Upper lobe of left lung (tissue), 6 donors: ENCODE data around the gene RBPJ. TPM values are rescaled to one million over a fixed set of nuclear protein-coding genes. Genes with fewer than 3 reads are reported as not detected.
A peak's percentile ranks its signal among the peaks of the same experiment; 100 is the strongest.

Experiments used
- ATAC-seq, 2 donors: fragments of 200-7000 bp; cut with Tn5 transposase; one replicate each; pipeline ENCODE4 v1.9.1; 2022; ENCODE audit warnings: mild to moderate bottlenecking in 2 of 2, moderate library complexity in 2 of 2; ENCODE audit not compliant: low FRiP score in 2 of 2
- DNase-seq, 2 donors: peaks; one replicate each; pipeline ENCODE4 v3.0.0-alpha.2; 2019 to 2020
- H3K27ac ChIP-seq, 4 donors: fragments of 200-600 bp; sonication (generic); one replicate each; pipeline ENCODE4 v1.5.1; 2016 to 2019
- H3K27me3 ChIP-seq, 4 donors: fragments of 200-600 bp; sonication (generic); one replicate each; pipeline ENCODE4 v1.5.1; 2017 to 2019
- H3K36me3 ChIP-seq, 4 donors: fragments of 200-600 bp; sonication (generic); one replicate each; pipeline ENCODE4 v1.5.1; 2016 to 2019
- H3K4me1 ChIP-seq, 4 donors: fragments of 200-600 bp; sonication (generic); one replicate each; pipeline ENCODE4 v1.5.1; 2018 to 2019
- H3K4me3 ChIP-seq, 4 donors: fragments of 200-600 bp; sonication (generic); one replicate each; pipeline ENCODE4 v1.5.1; 2017 to 2019; ENCODE audit warnings: mild to moderate bottlenecking in 2 of 4, moderate library complexity in 1 of 4
- H3K9me3 ChIP-seq, 4 donors: fragments of 200-600 bp; sonication (generic); one replicate each; pipeline ENCODE4 v1.5.1; 2018 to 2019
- EP300 ChIP-seq, 4 donors: sonication (generic); formaldehyde crosslinking; IDR thresholded peaks; one replicate each; pipeline ENCODE4 v1.5.1; 2017; ENCODE audit warnings: antibody characterized with exemption in 4 of 4, control low read depth in 2 of 4
- POLR2A ChIP-seq, 4 donors: fragments of 450-650 bp; IDR thresholded peaks; one replicate each; pipeline ENCODE4 v1.5.1; 2016 to 2017; ENCODE audit warnings: antibody characterized with exemption in 4 of 4, mild to moderate bottlenecking in 2 of 4
- POLR2AphosphoS5 ChIP-seq, 2 donors: sonication (generic); formaldehyde crosslinking; IDR thresholded peaks; one replicate each; pipeline ENCODE4 v1.5.1; 2017; ENCODE audit warnings: antibody characterized with exemption in 2 of 2
- WGBS, 2 donors: methylation state at CpG; one replicate each; pipeline ENCODE4 v1.1.5; 2017 to 2018; 5-methylcytosine and 5-hydroxymethylcytosine counted together
- total RNA-seq, 6 donors: library from RNA; depleted of rRNA in 4 of 6; stranded (reverse); fragments of >200 nt in 4 of 6; gene quantifications; one replicate each; pipeline versions ENCODE4 v1.1.0 to v1.2.1, GENCODE V29; 2016 to 2021
- TF ChIP-seq, protein P1 (sequence below), 6 experiments: fragments of 450-650 bp in 4 of 6; fragments of 200-600 bp in 2 of 6; sonication (generic) in 2 of 6; IDR thresholded peaks; one replicate each; pipeline ENCODE4 v1.5.1; 2016 to 2019; ENCODE audit warnings: antibody characterized with exemption in 6 of 6
- donor health status: DM: no; HTN: no; CAD: no; lungs with moderate emphysema.
- donor health status: DM: no; HTN: yes; CAD: no; lungs with severe emphysema.

The RBPJ gene
- total RNA-seq, 6 donors from 2014 or later: 59.4 to 93.2 (median 79.4) TPM

DNA sequence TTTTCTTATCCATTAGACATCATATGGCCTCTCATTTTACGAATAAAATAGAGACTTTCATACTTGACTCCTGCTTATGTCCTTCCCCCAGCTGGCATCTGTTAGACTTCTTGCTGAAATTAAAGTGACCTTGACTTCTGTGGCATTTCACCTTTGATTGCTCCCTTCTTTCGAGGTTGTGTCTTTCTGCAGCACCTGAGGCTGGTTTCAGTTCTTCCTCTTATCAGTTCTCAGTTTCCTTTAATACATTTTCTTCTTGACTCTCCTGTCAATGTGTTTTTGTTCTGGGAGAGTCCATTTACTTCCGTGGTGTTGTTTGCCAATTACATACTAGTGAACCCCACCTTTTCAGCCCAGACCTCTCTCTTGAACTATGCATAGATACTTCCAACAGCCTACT is 81.6 kb downstream of the RBPJ start:
- 73 to 77% methylated on average over 3 of the region's 3 CpGs for WGBS, 2 donors
- H3K36me3 ChIP-seq: peaks cover 0 to 11% (median 9%) of the 10 kb centered on the region in 4 donors
- H3K4me3 ChIP-seq: no peak overlapping the region
- H3K27me3 ChIP-seq: no peaks in the 10 kb centered on the region
- ATAC-seq (no peak), DNase-seq (no peak)
- H3K4me1 ChIP-seq: no peaks in the 10 kb centered on the region
- no peak overlapping the region for H3K27ac ChIP-seq
- TF ChIP-seq, protein P1, sequence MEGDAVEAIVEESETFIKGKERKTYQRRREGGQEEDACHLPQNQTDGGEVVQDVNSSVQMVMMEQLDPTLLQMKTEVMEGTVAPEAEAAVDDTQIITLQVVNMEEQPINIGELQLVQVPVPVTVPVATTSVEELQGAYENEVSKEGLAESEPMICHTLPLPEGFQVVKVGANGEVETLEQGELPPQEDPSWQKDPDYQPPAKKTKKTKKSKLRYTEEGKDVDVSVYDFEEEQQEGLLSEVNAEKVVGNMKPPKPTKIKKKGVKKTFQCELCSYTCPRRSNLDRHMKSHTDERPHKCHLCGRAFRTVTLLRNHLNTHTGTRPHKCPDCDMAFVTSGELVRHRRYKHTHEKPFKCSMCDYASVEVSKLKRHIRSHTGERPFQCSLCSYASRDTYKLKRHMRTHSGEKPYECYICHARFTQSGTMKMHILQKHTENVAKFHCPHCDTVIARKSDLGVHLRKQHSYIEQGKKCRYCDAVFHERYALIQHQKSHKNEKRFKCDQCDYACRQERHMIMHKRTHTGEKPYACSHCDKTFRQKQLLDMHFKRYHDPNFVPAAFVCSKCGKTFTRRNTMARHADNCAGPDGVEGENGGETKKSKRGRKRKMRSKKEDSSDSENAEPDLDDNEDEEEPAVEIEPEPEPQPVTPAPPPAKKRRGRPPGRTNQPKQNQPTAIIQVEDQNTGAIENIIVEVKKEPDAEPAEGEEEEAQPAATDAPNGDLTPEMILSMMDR (IDR thresholded peaks at IDR 0.05): no peak
- TF ChIP-seq EP300 (IDR thresholded peaks at IDR 0.05) (no peak), POLR2AphosphoS5 (IDR thresholded peaks at IDR 0.05) (no peak), POLR2A (IDR thresholded peaks at IDR 0.05) (no peak)
- peaks cover 0 to 11% (median 7%) of the 10 kb centered on the region in 4 donors for H3K9me3 ChIP-seq

DNA sequence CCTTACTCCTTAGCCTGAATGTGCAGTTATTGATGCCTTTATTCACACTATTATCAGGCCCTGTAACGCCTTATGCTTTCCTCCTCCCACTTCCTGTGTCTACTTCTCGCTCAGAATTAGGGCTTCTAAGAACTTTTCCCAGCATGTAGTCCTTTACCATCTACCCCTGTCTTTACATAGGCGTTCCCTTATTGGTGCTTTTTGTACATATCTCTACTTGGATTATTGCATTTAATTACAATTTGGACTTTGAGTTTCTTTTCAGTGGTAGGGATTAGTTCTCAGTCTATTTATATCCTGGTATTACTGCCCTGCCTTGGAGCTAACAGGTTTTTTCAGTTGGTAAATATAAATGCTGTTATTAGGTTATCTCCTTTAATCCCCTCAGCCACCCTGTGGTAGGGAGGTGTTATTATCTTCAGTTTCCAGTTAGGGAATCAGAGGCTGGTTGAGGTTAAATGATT is 84.0 kb downstream of the RBPJ start:
- H3K9me3 ChIP-seq: peaks cover 0 to 11% (median 7%) of the 10 kb centered on the region in 4 donors
- H3K4me3 ChIP-seq: no peak overlapping the region
- DNase-seq (no peak), ATAC-seq (no peak)
- 85 to 87% methylated on average over 3 of the region's 3 CpGs for WGBS, 2 donors
- peaks cover 0 to 11% (median 9%) of the 10 kb centered on the region in 4 donors for H3K36me3 ChIP-seq
- no peak for TF ChIP-seq POLR2AphosphoS5 (IDR thresholded peaks at IDR 0.05)
- TF ChIP-seq POLR2A (IDR thresholded peaks at IDR 0.05): no peak
- no peak for TF ChIP-seq EP300 (IDR thresholded peaks at IDR 0.05)
- TF ChIP-seq, protein P1 (IDR thresholded peaks at IDR 0.05): no peak
- no peaks in the 10 kb centered on the region for H3K4me1 ChIP-seq
- no peaks in the 10 kb centered on the region for H3K27me3 ChIP-seq
- no peak overlapping the region for H3K27ac ChIP-seq

DNA sequence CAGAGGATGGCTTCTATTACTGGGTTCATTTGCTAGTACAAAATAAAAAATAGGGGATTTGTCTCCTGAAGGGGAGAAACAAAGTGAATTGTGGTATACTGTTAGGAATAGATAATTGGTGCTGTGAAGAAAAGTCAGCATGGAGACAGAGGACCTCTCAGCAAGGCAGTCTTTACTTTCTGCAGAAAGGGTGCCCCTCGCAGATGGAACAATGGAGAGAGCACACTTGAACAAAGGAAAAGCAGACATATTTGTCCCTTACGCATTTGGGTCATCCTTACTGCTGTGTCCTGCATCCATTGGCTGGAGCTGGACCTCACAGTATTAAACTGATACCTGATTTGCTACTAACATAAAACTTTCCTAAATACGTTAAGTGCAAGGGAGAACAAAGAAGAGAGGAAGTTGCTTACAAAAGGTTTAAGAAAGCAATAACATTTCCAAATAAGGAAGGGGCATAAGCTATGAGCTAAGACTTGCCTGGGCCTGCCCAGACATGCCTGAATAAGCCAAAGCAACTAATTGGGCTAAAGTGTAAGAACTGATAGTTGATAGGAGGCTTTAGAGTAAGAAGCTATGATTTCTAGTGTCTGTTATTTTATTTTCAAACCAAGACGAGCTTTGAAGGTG is 85.6 kb downstream of the RBPJ start:
- no peak overlapping the region for H3K27ac ChIP-seq
- 88 to 90% methylated on average over 4 of the region's 4 CpGs for WGBS, 2 donors

DNA sequence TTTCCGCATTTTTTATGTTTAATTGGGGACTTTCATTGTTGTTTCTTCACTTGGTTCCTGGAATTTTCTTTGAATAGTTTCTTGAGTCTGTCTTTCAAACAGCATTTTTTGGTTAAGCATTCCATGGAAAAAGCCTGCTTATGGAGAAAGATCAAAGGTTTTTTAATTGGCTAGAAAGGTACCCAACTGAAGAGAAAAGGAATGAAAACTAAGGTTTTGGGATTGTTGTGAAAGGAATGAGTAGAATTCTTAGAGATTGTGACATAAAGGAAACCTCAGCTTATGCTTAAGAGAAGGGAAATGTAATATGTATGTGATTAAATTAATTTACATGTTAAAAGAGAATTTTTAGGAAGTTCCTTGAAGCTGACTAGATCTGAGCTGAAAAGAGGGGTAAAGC is 86.7 kb downstream of the RBPJ start:
- Histone ChIP-seq H3K27ac (no peak overlapping the region), H3K9me3 (peaks cover 0 to 11% (median 7%) of the 10 kb centered on the region in 4 donors), H3K27me3 (no peaks in the 10 kb centered on the region), H3K4me1 (peaks cover 0 to 5% (median 1%) of the 10 kb centered on the region in 4 donors), H3K4me3 (no peak overlapping the region), H3K36me3 (peaks cover 0 to 11% (median 9%) of the 10 kb centered on the region in 4 donors)
- no peak for TF ChIP-seq POLR2A (IDR thresholded peaks at IDR 0.05)
- TF ChIP-seq EP300 (IDR thresholded peaks at IDR 0.05): no peak
- TF ChIP-seq POLR2AphosphoS5 (IDR thresholded peaks at IDR 0.05): no peak
- TF ChIP-seq, protein P1 (IDR thresholded peaks at IDR 0.05): no peak
- ATAC-seq (no peak), DNase-seq (no peak)
- WGBS, 2 donors: 95 to 100% methylated on average over 1 of the region's 1 CpG

More for the DNA sequence above, 85.6 kb downstream of the RBPJ start:
- no peak for TF ChIP-seq POLR2AphosphoS5 (IDR thresholded peaks at IDR 0.05)
- TF ChIP-seq EP300 (IDR thresholded peaks at IDR 0.05): no peak
- no peak for DNase-seq
- no peak overlapping the region for H3K4me3 ChIP-seq
- no peaks in the 10 kb centered on the region for H3K4me1 ChIP-seq
- no peaks in the 10 kb centered on the region for H3K27me3 ChIP-seq
- no peak for ATAC-seq
- H3K9me3 ChIP-seq: peaks cover 0 to 11% (median 7%) of the 10 kb centered on the region in 4 donors
- peaks cover 0 to 11% (median 9%) of the 10 kb centered on the region in 4 donors for H3K36me3 ChIP-seq

DNA sequence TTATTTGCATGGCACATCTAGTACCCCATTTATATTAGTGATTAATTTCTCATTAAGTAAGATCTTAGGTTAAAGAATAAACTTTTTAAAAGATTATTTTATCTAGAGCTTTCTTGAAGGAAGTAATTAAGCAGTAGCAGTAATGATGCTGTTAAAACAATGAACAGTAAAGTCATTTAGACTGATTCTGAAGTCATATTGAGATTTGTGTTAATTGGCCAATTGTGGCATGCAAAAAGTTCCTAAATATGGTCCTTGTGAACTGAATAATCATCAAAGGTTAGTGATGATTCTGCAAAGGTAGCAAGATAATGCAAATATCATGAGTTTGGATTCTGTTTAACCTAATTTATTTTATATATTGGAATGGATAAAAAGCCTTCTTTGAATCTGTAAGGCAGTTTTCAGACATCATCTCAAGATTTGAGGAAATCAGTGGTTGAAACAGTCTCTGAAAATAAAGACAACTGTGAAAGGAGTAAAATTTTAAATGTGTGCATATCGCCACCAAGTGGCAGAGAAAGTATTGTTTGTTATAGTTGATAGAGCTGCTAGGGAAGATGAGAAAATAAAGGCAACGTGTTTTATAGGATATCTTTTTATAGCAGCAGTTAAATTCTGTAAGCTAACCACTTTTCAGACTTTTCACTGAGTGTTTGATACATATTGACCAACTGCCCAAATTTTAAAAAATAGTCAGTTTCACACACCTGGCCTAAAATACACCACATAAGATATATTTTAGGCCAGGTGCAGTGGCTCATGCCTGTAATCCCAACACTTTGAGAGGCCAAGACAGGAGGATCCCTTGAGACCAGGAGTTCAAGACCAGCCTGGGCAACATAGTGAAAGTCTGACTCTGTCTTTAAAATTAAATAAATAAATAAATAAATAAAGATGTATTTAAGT is 89.8 kb downstream of the RBPJ start:
- Histone ChIP-seq H3K4me3 (no peak overlapping the region), H3K9me3 (peaks cover 0 to 11% (median 7%) of the 10 kb centered on the region in 4 donors), H3K4me1 (peaks cover 0 to 10% (median 8%) of the 10 kb centered on the region in 4 donors), H3K36me3 (peaks cover 2 to 14% (median 10%) of the 10 kb centered on the region in 4 donors), H3K27me3 (no peaks in the 10 kb centered on the region), H3K27ac (no peak overlapping the region)
- no peak for TF ChIP-seq POLR2A (IDR thresholded peaks at IDR 0.05)
- TF ChIP-seq, protein P1 (IDR thresholded peaks at IDR 0.05): peak; percentile 48 to 67 (median 61)
- DNase-seq: no peak
- ATAC-seq: peak in 1 of 2 donors; percentile 79
- 9 to 12% methylated on average over 2 of the region's 2 CpGs for WGBS, 2 donors
